ENCODE measurements around the gene WBP2.
A peak's percentile ranks its signal among the peaks of the same experiment; 100 is the strongest.

DNA sequence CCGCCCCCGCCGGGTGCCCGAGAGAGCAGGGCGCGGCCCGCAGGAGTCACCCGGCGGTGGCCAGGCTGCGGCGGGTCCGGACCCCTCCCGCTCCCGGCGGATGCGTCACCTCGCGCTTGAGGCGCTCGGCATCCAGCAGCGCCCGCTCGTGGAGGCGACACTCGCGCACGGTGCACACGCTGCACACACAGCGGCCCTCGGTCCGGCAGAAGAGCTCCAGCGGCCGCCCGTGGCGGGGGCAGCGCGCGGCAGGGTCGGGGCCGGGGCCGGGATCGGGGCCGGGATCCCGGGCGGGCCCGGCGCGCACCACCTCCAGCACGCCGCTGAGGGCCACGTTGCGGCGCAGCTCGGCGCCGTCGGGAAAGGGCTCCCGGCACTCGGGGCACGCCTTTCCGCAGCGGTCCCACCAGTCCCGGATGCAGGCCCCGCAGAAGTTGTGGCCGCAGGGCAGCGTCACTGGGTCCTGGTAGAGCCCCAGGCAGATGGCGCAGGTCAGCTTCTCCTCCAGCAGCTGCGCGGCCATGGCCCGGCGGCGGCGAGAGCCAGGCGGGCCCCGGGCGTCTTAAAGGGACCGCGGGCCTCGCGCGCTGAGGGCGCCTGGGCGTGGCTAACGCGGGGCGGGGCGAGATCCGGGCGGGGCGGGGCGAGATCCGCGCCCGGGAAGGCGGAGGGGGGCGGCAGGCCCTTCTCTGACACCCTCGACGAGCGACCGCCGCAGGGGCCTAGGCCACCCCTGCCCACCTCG, 41.5 kb upstream of the WBP2 start, which contains the start of gene TRIM65:
- TF ChIP-seq SPI1 (IDR thresholded peaks at IDR 0.05; ENCODE audit: low read depth, low read length) (no peak), POLR2A (IDR thresholded peaks at IDR 0.05; ENCODE audit: low read depth, low read length) (peak; percentile 57; the same call in 1 of the 2 replicates), TAF1 (IDR thresholded peaks at IDR 0.05; ENCODE audit: low read depth, low read length) (peak; percentile 65), POU2F2 (IDR thresholded peaks at IDR 0.05; ENCODE audit: low read depth, low read length) (no peak)

All from GM12891 (cell line).